ENCODE results near the gene RAP1A.

RAP1A gene

GRCh38 chr1:111731956-111732355, 112.4 kb downstream of the RAP1A start:
- in situ Hi-C loops (cut with HindIII; ENCODE audit: low sequenced_read_pairs) = loop anchor here (5.0 kb wide), 1 partner anchor 40 kb away; no protein-coding TSS in a partner anchor
- no peak for DNase-seq (ENCODE audit: low read depth)
- TF ChIP-seq CTCF (IDR thresholded peaks at IDR 0.05; ENCODE audit: low read depth, low read length, missing control alignments) = no peak
- H3K4me3 ChIP-seq (ENCODE audit: low read depth, low read length) = no peak overlapping the region

DNA sequence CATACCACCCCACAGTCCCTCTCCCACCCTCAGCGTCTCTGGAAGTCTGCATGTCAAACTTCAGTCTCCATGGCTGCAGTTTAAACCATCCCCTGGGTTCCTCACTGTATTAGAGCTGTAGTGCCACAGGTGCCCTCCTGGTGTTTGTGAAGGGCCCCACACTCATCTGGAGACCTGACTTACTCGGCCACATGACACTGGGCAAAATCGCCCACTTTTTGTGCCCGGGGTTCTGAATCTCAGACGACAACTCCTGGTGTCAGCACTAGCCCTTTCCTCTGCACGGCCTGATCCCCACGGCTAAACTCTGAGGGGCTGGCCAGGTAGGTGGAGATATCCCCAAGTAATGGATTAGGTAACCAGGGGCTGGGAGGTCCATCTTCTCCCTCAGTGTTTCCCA, 113.1 kb downstream of the RAP1A start:
- in situ Hi-C loops (cut with HindIII; ENCODE audit: low sequenced_read_pairs) = loop anchor here (5.0 kb wide), 1 partner anchor 40 kb away; no protein-coding TSS in a partner anchor
- no peak for DNase-seq (ENCODE audit: low read depth)
- H3K4me3 ChIP-seq (ENCODE audit: low read depth, low read length) = no peak overlapping the region
- TF ChIP-seq CTCF (IDR thresholded peaks at IDR 0.05; ENCODE audit: low read depth, low read length, missing control alignments) = no peak

DNA sequence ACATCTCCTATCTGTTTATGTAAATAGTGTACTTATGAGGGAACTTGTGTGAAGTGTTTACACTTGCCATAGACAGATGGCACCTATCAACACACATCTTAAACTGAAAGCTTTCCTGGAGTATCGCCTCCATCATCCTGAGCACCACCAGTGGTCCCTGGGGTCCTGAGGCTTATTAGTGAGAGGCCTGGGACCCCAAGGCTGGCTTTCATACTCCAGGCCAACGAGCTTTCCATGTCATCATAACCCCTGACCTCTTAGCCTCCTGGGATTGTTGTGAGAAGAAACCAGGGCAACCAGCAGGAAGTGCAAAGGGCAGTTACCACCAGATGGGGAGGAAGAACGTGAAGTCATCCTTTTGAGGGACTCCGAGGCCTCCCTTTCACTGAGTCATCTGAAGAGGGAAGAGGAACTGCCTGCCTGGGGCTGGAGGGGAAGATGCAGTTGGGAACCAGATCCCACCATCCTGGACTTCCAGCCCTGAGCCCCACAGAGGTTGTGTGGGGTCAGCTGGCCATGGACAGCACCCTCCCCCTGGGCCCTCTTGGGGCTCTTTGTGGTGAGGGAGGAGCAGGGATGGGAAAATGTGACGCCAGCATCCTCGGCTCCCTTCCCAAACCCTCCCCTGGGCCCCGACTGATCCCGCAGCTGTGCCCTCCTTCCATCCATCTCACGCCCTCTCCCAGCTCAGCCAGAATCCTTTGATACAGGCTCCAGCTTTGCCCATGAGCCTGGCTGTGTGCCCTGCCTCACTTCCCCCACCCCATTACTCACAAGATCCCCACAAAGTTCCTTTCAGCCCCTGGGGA, 113.8 kb downstream of the RAP1A start:
- DNase-seq (ENCODE audit: low read depth) = no peak
- TF ChIP-seq CTCF (IDR thresholded peaks at IDR 0.05; ENCODE audit: low read depth, low read length, missing control alignments) = no peak
- no peak overlapping the region for H3K4me3 ChIP-seq (ENCODE audit: low read depth, low read length)
- in situ Hi-C loops (cut with HindIII; ENCODE audit: low sequenced_read_pairs) = loop anchor here (5.0 kb wide), 1 partner anchor 41 kb away; no protein-coding TSS in a partner anchor

GRCh38 chr1:111733992-111734341, 114.4 kb downstream of the RAP1A start:
- TF ChIP-seq CTCF (IDR thresholded peaks at IDR 0.05; ENCODE audit: low read depth, low read length, missing control alignments) = no peak
- in situ Hi-C loops (cut with HindIII; ENCODE audit: low sequenced_read_pairs) = loop anchor here (5.0 kb wide), 1 partner anchor 42 kb away; no protein-coding TSS in a partner anchor
- no peak overlapping the region for H3K4me3 ChIP-seq (ENCODE audit: low read depth, low read length)
- DNase-seq (ENCODE audit: low read depth) = no peak

GRCh38 chr1:111734426-111734825, 114.8 kb downstream of the RAP1A start:
- H3K4me3 ChIP-seq (ENCODE audit: low read depth, low read length) = no peak overlapping the region
- no peak for TF ChIP-seq CTCF (IDR thresholded peaks at IDR 0.05; ENCODE audit: low read depth, low read length, missing control alignments)
- in situ Hi-C loops (cut with HindIII; ENCODE audit: low sequenced_read_pairs) = loop anchor here (5.0 kb wide), 1 partner anchor 42 kb away; no protein-coding TSS in a partner anchor
- DNase-seq (ENCODE audit: low read depth) = no peak

DNA sequence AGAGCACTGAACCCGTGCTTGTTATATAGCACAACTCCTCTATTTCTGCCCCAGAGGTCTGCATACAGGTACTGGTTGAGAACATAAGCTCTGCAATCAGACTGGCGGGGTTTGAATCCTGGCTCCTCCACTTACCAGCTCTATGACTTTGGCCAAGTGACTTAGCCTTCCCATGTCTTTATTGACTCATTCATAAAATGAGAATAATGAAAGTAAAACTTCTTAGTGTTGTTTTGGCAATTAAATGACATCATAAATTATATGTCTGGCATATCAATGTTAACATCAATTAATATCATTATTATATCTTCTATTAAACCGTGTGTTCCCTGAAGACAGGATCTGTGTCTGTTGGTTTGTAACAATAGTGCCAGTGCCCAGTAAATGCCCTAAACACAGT, 115.3 kb downstream of the RAP1A start:
- DNase-seq (ENCODE audit: low read depth) = no peak
- H3K4me3 ChIP-seq (ENCODE audit: low read depth, low read length) = no peak overlapping the region
- in situ Hi-C loops (cut with HindIII; ENCODE audit: low sequenced_read_pairs) = loop anchor here (5.0 kb wide), 1 partner anchor 43 kb away; no protein-coding TSS in a partner anchor
- TF ChIP-seq CTCF (IDR thresholded peaks at IDR 0.05; ENCODE audit: low read depth, low read length, missing control alignments) = no peak
